Activated CD8-positive, alpha-beta memory T cell treated with anti-CD3 and anti-CD28 coated beads, Interleukin-2, amount 10 ng/mL, durations not matched to agents 7 days and 5 days (primary cell): ENCODE results near the gene FOXC2. TPM values are rescaled to one million over a fixed set of nuclear protein-coding genes. Genes with fewer than 3 reads are reported as not detected.

Experiments used
- ATAC-seq: fragments of 150-1000 bp; cut with Tn5 transposase; one replicate; pipeline ENCODE4 v1.10.0; 2021; ENCODE audit warnings: moderate library complexity
- CTCF ChIA-PET: fragments of 350-600 bp; sonication (Branson Sonifier 250); formaldehyde crosslinking; loops from one replicate; lab custom pipeline; 2021; ENCODE audit warnings: antibody characterized with exemption; lab: Charles Lee
- DNase-seq: peaks from one replicate; pipeline ENCODE4 v3.0.0-alpha.2; 2020
- H3K27ac Mint-ChIP-seq: one replicate; pipeline ENCODE4 v1.8.0; 2021; ENCODE audit warnings: mild to moderate bottlenecking, mixed read lengths
- H3K27me3 Mint-ChIP-seq: one replicate; pipeline ENCODE4 v1.8.0; 2021; ENCODE audit warnings: mixed read lengths
- H3K36me3 Mint-ChIP-seq: one replicate; pipeline ENCODE4 v1.8.0; 2021; ENCODE audit warnings: mild to moderate bottlenecking, mixed read lengths
- H3K4me1 Mint-ChIP-seq: one replicate; pipeline ENCODE4 v1.8.0; 2021; ENCODE audit warnings: mixed read lengths
- H3K4me3 Mint-ChIP-seq: one replicate; pipeline ENCODE4 v1.8.0; 2021; ENCODE audit warnings: mild to moderate bottlenecking, moderate library complexity, mixed read lengths
- H3K9me3 Mint-ChIP-seq: one replicate; pipeline ENCODE4 v1.8.0; 2022; ENCODE audit warnings: low read depth, mixed read lengths
- total RNA-seq, 2 experiments: library from RNA; stranded (reverse); gene quantifications; one replicate each; pipeline ENCODE4 v1.2.3, GENCODE V29; 2021

Gene FOXC2
- total RNA-seq, 2 experiments from 2014 or later: not detected

DNA sequence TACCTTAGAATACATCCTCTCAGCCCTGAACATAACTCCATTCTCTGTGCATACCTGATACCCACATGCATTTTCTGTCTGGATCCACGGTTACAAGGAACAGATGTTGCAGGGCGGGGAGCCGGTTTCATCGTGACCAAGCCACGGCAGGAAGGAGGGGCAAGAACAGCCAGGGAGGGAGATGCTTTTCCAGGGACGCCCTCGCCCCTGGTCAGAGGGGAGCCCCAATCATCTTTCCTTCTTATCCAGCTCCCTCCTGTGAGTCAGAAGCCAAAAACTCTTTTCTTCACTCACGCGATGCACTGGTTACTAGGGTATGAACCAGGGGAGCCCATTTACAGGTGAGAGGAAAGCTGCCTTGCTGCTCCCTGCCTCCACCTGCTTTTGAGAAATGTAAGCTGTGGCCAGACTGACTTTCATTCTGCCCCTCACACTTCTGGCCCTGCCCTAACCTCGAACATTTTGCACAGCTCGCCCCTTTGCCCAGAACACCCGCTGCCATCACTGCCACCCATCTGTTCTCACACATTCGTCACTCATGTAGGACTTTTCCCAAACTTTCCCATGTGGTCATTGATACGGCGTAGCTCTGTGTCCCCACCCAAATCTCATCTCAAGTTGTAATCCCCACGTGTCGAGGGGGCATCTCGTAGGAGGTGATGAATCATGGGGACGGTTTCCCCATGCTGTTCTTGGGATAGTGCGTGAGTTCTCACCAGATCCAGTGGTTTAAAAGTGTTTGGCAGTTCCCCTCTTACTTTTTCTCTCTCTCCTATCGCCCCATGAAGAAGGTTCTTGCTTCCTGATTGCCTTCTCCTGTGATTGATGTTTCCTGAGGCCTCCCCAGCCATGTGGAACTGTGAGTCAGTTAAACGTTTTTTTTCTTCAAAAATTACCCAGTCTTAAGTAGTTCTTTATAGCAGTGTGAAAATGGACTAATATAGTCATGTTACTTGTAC, 32.3 kb downstream of the FOXC2 start:
- Mint-ChIP-seq H3K36me3 (no peaks in the 10 kb centered on the region), H3K4me3 (no peak overlapping the region), H3K9me3 (no peaks in the 10 kb centered on the region), H3K27me3 (peaks cover 31% of the 10 kb centered on the region), H3K27ac (no peak overlapping the region), H3K4me1 (no peaks in the 10 kb centered on the region)
- DNase-seq (no peak), ATAC-seq (no peak)
- CTCF ChIA-PET: no interaction called here

DNA sequence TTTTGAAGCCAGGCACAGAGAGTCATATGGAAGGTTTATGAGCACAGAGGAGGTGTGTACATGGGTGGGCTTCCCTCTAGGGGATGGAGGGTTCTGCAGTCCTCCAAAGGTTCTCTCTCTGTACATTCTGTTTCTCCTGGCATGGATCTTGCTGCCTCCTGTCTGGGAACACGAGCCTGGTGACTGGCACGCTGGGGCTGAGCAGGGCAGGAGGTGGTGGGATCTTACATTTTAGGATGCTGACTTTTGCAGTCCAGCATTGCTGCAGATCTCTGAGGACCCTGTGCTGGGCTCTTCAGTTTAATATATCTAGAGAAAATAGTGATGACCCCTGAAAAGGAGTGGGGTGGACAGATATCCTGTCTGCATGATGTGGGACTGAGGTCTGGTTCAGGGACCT, 34.7 kb downstream of the FOXC2 start:
- ATAC-seq (no peak), DNase-seq (no peak)
- Mint-ChIP-seq H3K4me3 (no peak overlapping the region), H3K4me1 (peaks cover 5% of the 10 kb centered on the region), H3K27ac (no peak overlapping the region), H3K27me3 (peaks cover 29% of the 10 kb centered on the region), H3K9me3 (no peaks in the 10 kb centered on the region), H3K36me3 (no peaks in the 10 kb centered on the region)
- CTCF ChIA-PET: no interaction called here

DNA sequence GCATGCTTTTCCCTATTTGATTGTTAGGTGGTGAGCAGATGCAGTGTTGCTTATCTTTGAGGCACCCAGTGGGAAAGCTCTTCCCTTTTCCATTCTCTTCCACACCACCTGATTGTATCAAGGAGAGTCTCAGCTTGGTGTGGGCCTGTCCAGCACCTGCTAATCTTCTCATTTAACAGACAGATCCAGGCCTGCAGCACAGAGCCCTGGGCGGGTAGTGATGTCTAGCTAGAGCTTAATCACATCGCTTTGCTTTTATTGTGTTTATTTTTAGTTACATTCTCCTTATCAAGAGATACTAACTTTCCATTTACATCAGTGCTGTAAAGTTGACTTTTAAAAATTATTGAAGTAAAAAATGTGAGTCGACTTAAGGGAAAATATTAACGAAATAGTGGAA, 35.9 kb downstream of the FOXC2 start:
- H3K4me1 Mint-ChIP-seq: peaks cover 5% of the 10 kb centered on the region
- no peak for DNase-seq
- H3K27ac Mint-ChIP-seq: no peak overlapping the region
- H3K4me3 Mint-ChIP-seq: no peak overlapping the region
- H3K27me3 Mint-ChIP-seq: peaks cover 29% of the 10 kb centered on the region
- H3K36me3 Mint-ChIP-seq: no peaks in the 10 kb centered on the region
- CTCF ChIA-PET: interaction anchor here (1.0 kb wide), 1 partner anchor 9 kb away, joined by 3 read pairs; no protein-coding TSS in a partner anchor
- no peaks in the 10 kb centered on the region for H3K9me3 Mint-ChIP-seq
- ATAC-seq: no peak

DNA sequence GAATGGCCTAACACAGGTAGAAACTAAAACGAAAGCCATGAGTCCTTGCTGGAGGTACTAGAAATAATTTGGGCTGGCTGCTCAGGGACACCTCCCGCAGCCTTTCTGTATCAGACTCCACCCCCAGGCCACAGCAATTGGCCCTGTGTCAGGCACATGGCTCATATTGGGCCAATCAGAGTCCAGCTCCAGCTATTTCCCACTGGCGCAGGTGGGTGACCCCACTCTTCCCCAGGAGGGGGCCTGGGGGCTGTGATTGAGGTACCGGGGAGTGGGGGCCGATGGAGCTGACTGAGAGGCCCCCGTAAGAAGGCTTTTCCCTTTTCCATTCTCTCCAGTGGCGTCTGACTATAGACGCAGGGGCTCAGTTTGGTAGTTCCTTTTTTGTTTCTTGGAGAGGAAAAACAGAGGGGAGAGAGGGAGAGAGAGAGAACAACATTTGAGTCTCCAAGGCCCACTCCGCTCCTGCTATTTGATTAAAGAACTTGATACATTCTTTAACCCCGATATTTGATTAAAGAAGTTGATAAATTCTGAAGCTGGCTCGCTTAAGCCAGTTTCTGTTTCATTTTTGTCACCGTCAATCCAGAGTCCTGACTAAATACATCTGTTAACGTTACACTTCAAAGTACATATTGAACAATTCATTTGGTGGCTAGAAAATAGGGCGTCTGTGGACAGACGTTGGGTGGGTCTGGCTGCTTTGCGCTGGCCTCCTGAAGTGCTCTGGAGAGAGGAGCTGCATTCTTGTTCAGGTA, 38.0 kb downstream of the FOXC2 start:
- ATAC-seq (peak; percentile 99), DNase-seq (peak; percentile 71)
- CTCF ChIA-PET: interaction anchor here (0.7 kb wide), 1 partner anchor 29 kb away, joined by 3 read pairs; no protein-coding TSS in a partner anchor
- Mint-ChIP-seq H3K4me1 (peaks cover 5% of the 10 kb centered on the region), H3K27me3 (peaks cover 17% of the 10 kb centered on the region), H3K36me3 (no peaks in the 10 kb centered on the region), H3K4me3 (peak overlapping the region; percentile 68), H3K27ac (peak overlapping the region; percentile 64), H3K9me3 (no peaks in the 10 kb centered on the region)

DNA sequence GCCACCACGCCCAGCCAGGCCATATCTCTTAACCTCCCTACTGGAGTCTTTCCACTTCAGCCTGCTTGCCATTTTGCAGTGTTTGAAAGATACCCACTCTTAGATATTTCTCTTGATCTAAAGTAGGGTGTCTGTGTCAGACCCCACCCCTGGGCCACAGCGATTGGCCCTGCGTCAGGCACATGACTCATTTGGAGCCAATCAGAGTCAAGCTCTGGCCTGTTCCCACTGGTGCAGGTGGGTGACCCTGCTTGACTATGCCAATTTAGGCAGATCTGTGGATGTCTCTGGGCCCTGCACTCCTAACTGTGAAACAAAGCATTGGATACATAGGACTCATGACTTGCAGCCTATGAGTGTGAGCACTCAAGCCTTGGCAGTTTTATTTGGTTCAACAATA, 39.3 kb downstream of the FOXC2 start:
- H3K27ac Mint-ChIP-seq: no peak overlapping the region
- no peaks in the 10 kb centered on the region for H3K9me3 Mint-ChIP-seq
- H3K4me3 Mint-ChIP-seq: no peak overlapping the region
- H3K27me3 Mint-ChIP-seq: peaks cover 9% of the 10 kb centered on the region
- H3K4me1 Mint-ChIP-seq: peaks cover 5% of the 10 kb centered on the region
- no peak for DNase-seq
- no peaks in the 10 kb centered on the region for H3K36me3 Mint-ChIP-seq
- ATAC-seq: no peak
- CTCF ChIA-PET: no interaction called here

DNA sequence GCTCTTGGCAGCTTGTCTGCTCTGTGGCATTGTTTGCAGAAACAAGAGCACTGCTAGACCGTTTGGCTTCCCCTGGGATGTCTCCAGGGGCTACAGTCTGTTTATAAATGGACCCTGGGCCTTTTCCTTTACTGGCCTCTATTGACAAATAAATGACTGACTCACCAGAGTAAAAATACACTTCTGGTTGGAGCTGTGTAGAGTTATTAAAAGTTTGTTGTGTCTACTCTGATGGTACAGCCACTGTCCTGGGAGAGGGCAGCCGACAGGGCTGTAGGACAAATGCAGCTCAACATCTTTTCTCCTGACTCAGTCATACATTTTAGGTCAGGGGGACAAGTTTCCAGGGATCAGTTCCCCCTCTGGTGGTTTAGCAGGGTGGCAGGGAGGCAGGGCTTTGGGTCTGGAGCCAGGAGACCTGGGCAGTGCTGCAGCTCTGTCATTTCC, 41.7 kb downstream of the FOXC2 start:
- peaks cover 5% of the 10 kb centered on the region for H3K4me1 Mint-ChIP-seq
- ATAC-seq (no peak), DNase-seq (no peak)
- no peaks in the 10 kb centered on the region for H3K9me3 Mint-ChIP-seq
- peaks cover 2% of the 10 kb centered on the region for H3K27me3 Mint-ChIP-seq
- CTCF ChIA-PET: no interaction called here
- H3K27ac Mint-ChIP-seq: no peak overlapping the region
- no peaks in the 10 kb centered on the region for H3K36me3 Mint-ChIP-seq
- no peak overlapping the region for H3K4me3 Mint-ChIP-seq

DNA sequence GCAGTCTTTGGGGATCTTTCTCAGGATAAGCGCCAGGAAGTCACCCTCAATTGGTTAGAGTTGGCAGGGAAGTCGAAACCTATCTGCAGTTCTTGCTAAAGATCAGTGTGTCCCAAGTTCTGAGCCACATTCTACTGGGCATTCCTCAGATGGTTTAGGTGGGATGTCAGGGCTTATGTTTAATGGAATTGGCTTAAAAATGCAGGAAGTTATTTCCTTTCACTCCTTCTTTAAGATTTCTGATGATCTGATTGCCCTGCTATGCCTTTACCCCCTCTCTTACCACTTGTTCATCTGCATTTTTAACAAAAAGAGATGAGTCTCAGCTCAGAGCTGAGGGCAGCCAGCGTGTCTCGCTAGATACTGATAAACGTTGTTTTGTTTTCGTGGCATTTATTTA, 42.5 kb downstream of the FOXC2 start:
- CTCF ChIA-PET: no interaction called here
- H3K4me1 Mint-ChIP-seq: peaks cover 5% of the 10 kb centered on the region
- no peaks in the 10 kb centered on the region for H3K36me3 Mint-ChIP-seq
- H3K27me3 Mint-ChIP-seq: peaks cover 2% of the 10 kb centered on the region
- ATAC-seq (no peak), DNase-seq (no peak)
- H3K9me3 Mint-ChIP-seq: no peaks in the 10 kb centered on the region
- no peak overlapping the region for H3K4me3 Mint-ChIP-seq
- H3K27ac Mint-ChIP-seq: no peak overlapping the region

DNA sequence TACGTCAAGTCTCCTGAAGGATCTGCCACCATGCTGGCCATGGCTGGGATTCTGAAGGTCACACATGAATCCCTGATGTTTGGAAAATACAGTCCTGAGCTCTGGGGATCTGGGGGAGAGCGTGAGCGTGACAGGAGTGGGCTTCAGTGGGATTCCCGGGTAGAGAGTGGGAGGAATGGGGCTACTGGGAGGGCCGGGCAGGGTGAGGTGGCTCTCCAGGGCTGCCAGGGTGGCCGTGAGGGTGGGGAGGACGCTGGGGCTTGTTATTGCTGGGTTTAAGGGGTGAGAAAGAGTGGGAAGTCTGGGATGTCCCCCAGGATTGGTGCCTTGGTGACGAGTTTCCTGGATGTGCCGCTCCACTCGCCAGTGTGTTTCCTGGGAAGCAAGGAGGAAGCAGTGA, 43.0 kb downstream of the FOXC2 start:
- no peak for ATAC-seq
- no peaks in the 10 kb centered on the region for H3K27me3 Mint-ChIP-seq
- no peak overlapping the region for H3K4me3 Mint-ChIP-seq
- CTCF ChIA-PET: no interaction called here
- no peaks in the 10 kb centered on the region for H3K9me3 Mint-ChIP-seq
- DNase-seq: no peak
- H3K27ac Mint-ChIP-seq: no peak overlapping the region
- peaks cover 5% of the 10 kb centered on the region for H3K4me1 Mint-ChIP-seq
- no peaks in the 10 kb centered on the region for H3K36me3 Mint-ChIP-seq

DNA sequence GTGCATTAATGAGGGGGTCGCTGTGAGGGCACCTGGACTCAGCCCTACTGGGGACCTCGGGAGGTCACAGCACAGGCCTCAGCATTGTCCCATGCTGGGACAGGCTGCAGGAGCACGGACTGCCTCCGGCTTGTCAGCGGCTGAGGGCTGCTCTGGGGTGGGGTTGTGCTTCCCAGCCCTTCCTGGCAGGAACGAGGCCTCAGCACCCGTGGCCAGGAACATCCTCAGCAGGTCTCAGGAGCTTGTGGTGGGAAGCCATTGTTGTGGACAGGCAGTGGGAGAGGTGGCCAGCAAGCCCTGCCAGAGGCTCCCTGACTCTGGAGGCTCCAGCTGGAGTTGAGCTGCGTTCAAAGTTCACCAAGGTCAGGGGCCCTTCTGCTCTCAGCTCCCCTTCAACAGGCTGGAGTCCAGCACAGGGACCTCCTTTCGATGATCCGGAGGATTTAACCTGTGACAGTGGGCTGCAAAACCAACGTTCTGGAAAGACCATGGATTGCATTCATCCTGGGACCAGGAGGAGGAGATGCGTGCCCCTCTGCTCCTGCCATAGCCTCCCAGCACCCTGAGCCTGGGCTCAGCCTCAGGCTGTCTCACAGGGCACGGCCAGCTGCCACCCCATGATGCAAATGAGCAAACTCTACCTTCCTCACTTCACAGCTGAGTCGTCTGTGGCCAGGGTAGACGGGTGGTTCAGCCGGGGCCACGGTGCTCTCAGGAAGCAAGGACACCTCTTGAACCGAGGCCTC, 44.3 kb downstream of the FOXC2 start:
- Mint-ChIP-seq H3K4me3 (no peak overlapping the region), H3K9me3 (no peaks in the 10 kb centered on the region), H3K27me3 (no peaks in the 10 kb centered on the region), H3K36me3 (no peaks in the 10 kb centered on the region), H3K4me1 (no peaks in the 10 kb centered on the region), H3K27ac (no peak overlapping the region)
- ATAC-seq (no peak), DNase-seq (no peak)
- CTCF ChIA-PET: no interaction called here

DNA sequence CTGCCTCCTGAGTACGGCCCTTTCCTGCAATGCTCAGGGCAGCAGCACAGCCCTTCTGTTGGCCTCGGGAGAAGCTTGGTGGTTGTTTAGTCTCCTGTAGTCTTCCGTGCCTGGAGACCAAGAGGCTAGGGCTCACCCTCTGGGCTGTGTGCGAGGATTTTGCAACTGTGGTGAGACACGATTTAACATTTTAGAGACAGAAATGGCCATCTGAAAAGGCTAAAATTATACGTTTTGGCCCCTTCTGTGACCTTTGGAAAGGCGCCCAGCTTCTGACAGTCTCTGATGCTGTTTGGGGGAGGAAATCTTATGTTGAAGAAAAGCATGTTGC, 44.9 kb downstream of the FOXC2 start:
- CTCF ChIA-PET: no interaction called here
- H3K27me3 Mint-ChIP-seq: no peaks in the 10 kb centered on the region
- no peaks in the 10 kb centered on the region for H3K36me3 Mint-ChIP-seq
- ATAC-seq: no peak
- H3K4me3 Mint-ChIP-seq: no peak overlapping the region
- no peak for DNase-seq
- no peaks in the 10 kb centered on the region for H3K4me1 Mint-ChIP-seq
- no peak overlapping the region for H3K27ac Mint-ChIP-seq
- no peaks in the 10 kb centered on the region for H3K9me3 Mint-ChIP-seq

DNA sequence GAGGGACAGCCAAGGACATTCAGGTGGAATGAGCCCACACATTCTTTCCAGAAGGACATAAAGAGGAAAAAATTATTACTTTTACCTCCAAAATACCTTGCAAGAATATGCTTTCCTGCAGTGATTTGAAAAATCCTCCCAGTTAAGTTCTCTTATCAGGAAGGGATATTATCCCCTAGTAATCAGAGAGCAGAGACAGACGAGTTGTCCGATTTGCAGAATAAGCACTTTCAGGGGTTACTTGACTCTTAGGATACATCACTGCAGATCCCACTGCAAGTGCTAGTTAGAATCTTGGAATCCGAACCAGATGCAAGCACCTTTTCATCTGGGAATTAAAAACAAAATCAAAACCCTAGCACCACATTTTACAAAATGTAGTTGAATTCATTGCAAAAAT, 45.3 kb downstream of the FOXC2 start:
- CTCF ChIA-PET: no interaction called here
- no peak for ATAC-seq
- no peaks in the 10 kb centered on the region for H3K4me1 Mint-ChIP-seq

DNA sequence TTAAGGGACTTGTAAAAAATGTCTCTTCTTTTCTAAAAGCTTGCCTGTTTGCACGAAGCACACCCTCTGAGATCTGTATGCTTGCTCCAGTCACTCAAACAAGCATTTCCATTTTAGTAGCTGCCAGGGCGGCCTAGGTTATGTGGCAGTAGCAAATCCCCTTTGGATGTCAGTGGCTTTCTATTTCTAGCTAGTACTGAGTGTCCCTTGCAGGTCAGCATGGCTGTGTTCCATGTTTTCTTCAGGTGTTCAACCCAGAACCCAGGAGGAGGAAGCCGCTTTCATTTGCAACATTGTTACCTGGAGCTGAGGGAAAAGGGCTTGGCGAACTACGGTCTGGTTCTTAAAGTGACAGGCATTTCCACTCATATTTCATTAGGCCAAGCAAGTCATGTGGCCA, 48.1 kb downstream of the FOXC2 start:
- no peak for DNase-seq
- Mint-ChIP-seq H3K4me3 (no peak overlapping the region), H3K9me3 (no peaks in the 10 kb centered on the region), H3K4me1 (no peaks in the 10 kb centered on the region), H3K27me3 (no peaks in the 10 kb centered on the region), H3K27ac (no peak overlapping the region), H3K36me3 (no peaks in the 10 kb centered on the region)
- CTCF ChIA-PET: no interaction called here
- no peak for ATAC-seq

More for the DNA sequence above, 45.3 kb downstream of the FOXC2 start:
- Mint-ChIP-seq H3K27ac (no peak overlapping the region), H3K27me3 (no peaks in the 10 kb centered on the region), H3K36me3 (no peaks in the 10 kb centered on the region), H3K9me3 (no peaks in the 10 kb centered on the region), H3K4me3 (no peak overlapping the region)
- DNase-seq: no peak

DNA sequence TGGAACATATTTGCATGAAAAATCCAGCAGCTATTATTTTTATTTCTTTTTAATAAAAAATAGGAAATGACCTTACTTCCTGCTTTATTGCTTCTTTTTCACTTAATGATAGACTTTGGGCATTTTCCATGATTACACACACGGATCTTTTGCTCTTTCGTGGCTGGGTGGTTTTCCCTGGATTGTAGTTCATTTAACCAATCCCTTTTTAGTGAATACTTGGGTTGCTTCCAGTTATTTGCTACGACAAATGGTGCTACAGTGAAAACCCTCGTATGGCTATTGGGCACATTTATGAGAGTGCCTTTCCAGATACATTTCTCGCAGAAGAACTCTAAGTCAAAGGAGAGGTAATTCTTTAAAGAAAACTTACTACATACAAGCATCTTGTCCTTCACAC, 50.3 kb downstream of the FOXC2 start:
- no peaks in the 10 kb centered on the region for H3K9me3 Mint-ChIP-seq
- CTCF ChIA-PET: no interaction called here

More for the DNA sequence above, 50.3 kb downstream of the FOXC2 start:
- Mint-ChIP-seq H3K4me3 (no peak overlapping the region), H3K27me3 (no peaks in the 10 kb centered on the region), H3K27ac (no peak overlapping the region), H3K4me1 (no peaks in the 10 kb centered on the region), H3K36me3 (no peaks in the 10 kb centered on the region)
- no peak for ATAC-seq
- DNase-seq: no peak
